Neural progenitor cell (in vitro differentiated cells): ENCODE data around the gene MYRIP. TPM values are rescaled to one million over a fixed set of nuclear protein-coding genes. Genes with fewer than 3 reads are reported as not detected.
"Not testable (repeated sequence)": the region's sequence is repeated elsewhere in the genome, so short reads cannot be mapped to it uniquely, and the experiment has no call there.

ENCODE experiments used
- DNase-seq: peaks from one replicate; pipeline ENCODE4 v3.0.0-alpha.2; 2016; ENCODE audit warnings: low spot score
- H2AFZ ChIP-seq: fragments of 200-600 bp; sonication (generic); replicated peaks from 2 replicates; pipeline ENCODE4 v1.6.1; 2016; ENCODE audit warnings: antibody characterized with exemption
- H3F3A ChIP-seq: fragments of 200-600 bp; sonication (generic); 2 replicates; pipeline ENCODE4 v1.6.1; 2016; ENCODE audit warnings: antibody characterized with exemption, low read depth
- H3K27ac ChIP-seq: fragments of 200-600 bp; sonication (generic); 2 replicates; pipeline ENCODE4 v1.5.1; 2016; ENCODE audit warnings: mild to moderate bottlenecking
- H3K27me3 ChIP-seq: fragments of 200-600 bp; sonication (generic); 2 replicates; pipeline ENCODE4 v1.6.1; 2016; ENCODE audit warnings: mild to moderate bottlenecking, moderate library complexity
- H3K36me3 ChIP-seq: fragments of 200-600 bp; sonication (generic); 2 replicates; pipeline ENCODE4 v1.5.1; 2016
- H3K4me1 ChIP-seq: fragments of 200-600 bp; sonication (generic); 2 replicates; pipeline ENCODE4 v1.6.1; 2016; ENCODE audit warnings: mixed run types
- H3K4me2 ChIP-seq: fragments of 200-600 bp; sonication (generic); 2 replicates; pipeline ENCODE4 v1.6.1; 2016
- H3K4me3 ChIP-seq: fragments of 200-600 bp; sonication (generic); 2 replicates; pipeline ENCODE4 v1.5.1; 2016
- H3K79me2 ChIP-seq: fragments of 200-600 bp; sonication (generic); 2 replicates; pipeline ENCODE4 v1.6.1; 2016; ENCODE audit warnings: low read depth
- H3K9ac ChIP-seq: fragments of 200-600 bp; sonication (generic); 2 replicates; pipeline ENCODE4 v1.6.1; 2016
- H3K9me3 ChIP-seq: fragments of 200-600 bp; sonication (generic); 2 replicates; pipeline ENCODE4 v1.5.1; 2016; ENCODE audit warnings: low read depth
- H4K20me1 ChIP-seq: fragments of 200-600 bp; sonication (generic); 2 replicates; pipeline ENCODE4 v1.6.1; 2016; ENCODE audit warnings: low read depth
- H3K27ac Mint-ChIP-seq: 3 replicates; pipeline ENCODE4 v1.8.0; 2021; ENCODE audit warnings: mixed read lengths
- H3K27me3 Mint-ChIP-seq: 2 replicates; pipeline ENCODE4 v1.8.0; 2022; ENCODE audit warnings: low read depth, mild to moderate bottlenecking, inconsistent platforms, moderate library complexity, mixed read lengths; ENCODE audit not compliant: insufficient read depth
- H3K36me3 Mint-ChIP-seq: 3 replicates; pipeline ENCODE4 v1.8.0; 2021; ENCODE audit warnings: mixed read lengths
- H3K4me1 Mint-ChIP-seq: 3 replicates; pipeline ENCODE4 v1.8.0; 2021; ENCODE audit warnings: mixed read lengths
- H3K4me3 Mint-ChIP-seq: 3 replicates; pipeline ENCODE4 v1.8.0; 2021; ENCODE audit warnings: mild to moderate bottlenecking, moderate library complexity, mixed read lengths
- H3K9me3 Mint-ChIP-seq: 3 replicates; pipeline ENCODE4 v1.8.0; 2020; ENCODE audit warnings: mixed read lengths
- CTCF ChIP-seq: fragments of 200-600 bp; sonication (generic); IDR thresholded peaks from 2 replicates; pipeline ENCODE4 v1.5.1; 2017; ENCODE audit warnings: antibody characterized with exemption, mild to moderate bottlenecking
- EZH2 ChIP-seq: fragments of 200-600 bp; sonication (generic); IDR thresholded peaks from 2 replicates; pipeline ENCODE4 v1.6.1; 2017; ENCODE audit warnings: antibody characterized with exemption, mild to moderate bottlenecking, moderate library complexity
- EZH2phosphoT487 ChIP-seq: fragments of 200-600 bp; sonication (generic); IDR thresholded peaks from 2 replicates; pipeline ENCODE4 v1.6.1; 2017; ENCODE audit warnings: antibody characterized with exemption
- total RNA-seq: library from RNA; depleted of rRNA; stranded (reverse); fragments of >200 nt; gene quantifications from 2 replicates; pipeline ENCODE4 v1.2.3, GENCODE V29; 2015; ENCODE audit warnings: low replicate concordance

MYRIP gene
- total RNA-seq, 1 donor from 2014 or later: 0.62 TPM

GRCh38 chr3:39763390-39763789 is 46.0 kb upstream of the MYRIP start:
- Histone ChIP-seq H3F3A (no peaks in the 10 kb centered on the region), H3K9ac (no peak overlapping the region), H3K36me3 (no peaks in the 10 kb centered on the region), H3K4me2 (no peak overlapping the region), H3K27me3 (no peaks in the 10 kb centered on the region), H4K20me1 (no peaks in the 10 kb centered on the region), H3K4me3 (no peak overlapping the region), H3K4me1 (no peaks in the 10 kb centered on the region), H3K27ac (no peak overlapping the region), H3K79me2 (no peaks in the 10 kb centered on the region), H2AFZ (no peak overlapping the region), H3K9me3 (no peaks in the 10 kb centered on the region)
- Mint-ChIP-seq H3K9me3 (no peaks in the 10 kb centered on the region), H3K4me1 (no peaks in the 10 kb centered on the region), H3K27ac (no peak overlapping the region), H3K36me3 (peaks cover 1% of the 10 kb centered on the region), H3K27me3 (peaks cover 2% of the 10 kb centered on the region), H3K4me3 (no peak overlapping the region)
- no peak for DNase-seq
- TF ChIP-seq CTCF (no peak), EZH2phosphoT487 (no peak), EZH2 (no peak)

GRCh38 chr3:39765575-39765974 is 43.8 kb upstream of the MYRIP start:
- no peaks in the 10 kb centered on the region for H3K9me3 ChIP-seq
- Mint-ChIP-seq H3K4me3 (no peak overlapping the region), H3K4me1 (no peaks in the 10 kb centered on the region), H3K27me3 (peaks cover 3% of the 10 kb centered on the region), H3K9me3 (no peaks in the 10 kb centered on the region), H3K36me3 (peaks cover 1% of the 10 kb centered on the region), H3K27ac (no peak overlapping the region)
- H3K27ac ChIP-seq: no peak overlapping the region
- no peaks in the 10 kb centered on the region for H4K20me1 ChIP-seq
- TF ChIP-seq EZH2 (no peak), EZH2phosphoT487 (no peak), CTCF (no peak)
- no peaks in the 10 kb centered on the region for H3K4me1 ChIP-seq
- no peak overlapping the region for H2AFZ ChIP-seq
- DNase-seq: no peak
- H3F3A ChIP-seq: no peaks in the 10 kb centered on the region
- no peaks in the 10 kb centered on the region for H3K36me3 ChIP-seq
- no peak overlapping the region for H3K4me2 ChIP-seq
- H3K27me3 ChIP-seq: no peaks in the 10 kb centered on the region
- H3K9ac ChIP-seq: no peak overlapping the region
- H3K79me2 ChIP-seq: no peaks in the 10 kb centered on the region
- no peak overlapping the region for H3K4me3 ChIP-seq

- H3K9me3 Mint-ChIP-seq: no peaks in the 10 kb centered on the region
- H3K4me3 Mint-ChIP-seq: no peak overlapping the region
- no peaks in the 10 kb centered on the region for H4K20me1 ChIP-seq
- no peak overlapping the region for H2AFZ ChIP-seq
- no peak overlapping the region for H3K4me2 ChIP-seq
- no peaks in the 10 kb centered on the region for H3K27me3 ChIP-seq
- no peaks in the 10 kb centered on the region for H3K4me1 Mint-ChIP-seq
- DNase-seq: no peak
- no peaks in the 10 kb centered on the region for H3K9me3 ChIP-seq
- no peak overlapping the region for H3K4me3 ChIP-seq
- H3K36me3 ChIP-seq: no peaks in the 10 kb centered on the region
- TF ChIP-seq CTCF (no peak), EZH2phosphoT487 (no peak), EZH2 (no peak)
- no peaks in the 10 kb centered on the region for H3K4me1 ChIP-seq
- H3K79me2 ChIP-seq: no peaks in the 10 kb centered on the region
- no peak overlapping the region for H3K27ac Mint-ChIP-seq
- H3F3A ChIP-seq: no peaks in the 10 kb centered on the region
- H3K36me3 Mint-ChIP-seq: peaks cover 1% of the 10 kb centered on the region
- no peak overlapping the region for H3K27ac ChIP-seq
- H3K9ac ChIP-seq: no peak overlapping the region
- H3K27me3 Mint-ChIP-seq: peaks cover 3% of the 10 kb centered on the region
These were observed 43.0 kb upstream of the MYRIP start for GRCh38 chr3:39766433-39766832.

- H3K4me3 Mint-ChIP-seq, DNase-seq, H3K4me3 ChIP-seq, H3K4me1 ChIP-seq, H3K27me3 ChIP-seq, H3K9me3 Mint-ChIP-seq, H3K27ac ChIP-seq, H2AFZ ChIP-seq, H3K4me2 ChIP-seq, H4K20me1 ChIP-seq, H3K27ac Mint-ChIP-seq, H3K36me3 Mint-ChIP-seq, H3K4me1 Mint-ChIP-seq, H3K9me3 ChIP-seq, H3F3A ChIP-seq, H3K9ac ChIP-seq, H3K79me2 ChIP-seq, H3K36me3 ChIP-seq, H3K27me3 Mint-ChIP-seq: not testable (repeated sequence)
These were observed 42.5 kb upstream of the MYRIP start for GRCh38 chr3:39766909-39767308.

GRCh38 chr3:39778168-39778567 is 31.2 kb upstream of the MYRIP start:
- H3K9me3 ChIP-seq, H3K36me3 Mint-ChIP-seq, H3K27ac Mint-ChIP-seq, H3K4me2 ChIP-seq, H3K27me3 Mint-ChIP-seq, H3F3A ChIP-seq, H2AFZ ChIP-seq, H3K36me3 ChIP-seq, H4K20me1 ChIP-seq, H3K4me3 Mint-ChIP-seq, H3K4me1 ChIP-seq, H3K27ac ChIP-seq, DNase-seq, H3K9me3 Mint-ChIP-seq, H3K79me2 ChIP-seq, H3K9ac ChIP-seq, H3K4me1 Mint-ChIP-seq, H3K27me3 ChIP-seq, H3K4me3 ChIP-seq: not testable (repeated sequence)
